SK-N-SH treated with all-trans-retinoic acid at 6 μM for 48 hours (cell line): ENCODE measurements around the gene ATP2B3.

Experiments
- OSR1 ChIP-seq: fragments of 250-450 bp; sonication (Bioruptor Pico); IDR thresholded peaks from 2 replicates; pipeline ENCODE4 v1.8.0; 2022; ENCODE audit warnings: moderate library complexity, mild to moderate bottlenecking, inconsistent platforms
- SNAI2 ChIP-seq: fragments of 250-450 bp; sonication (Bioruptor Pico); IDR thresholded peaks from 2 replicates; pipeline ENCODE4 v1.5.0; 2020; ENCODE audit warnings: mild to moderate bottlenecking, moderate library complexity
- ZC3H10 ChIP-seq: fragments of 250-450 bp; sonication (Bioruptor Pico); IDR thresholded peaks from 2 replicates; pipeline ENCODE4 v1.5.1; 2021; ENCODE audit warnings: mild to moderate bottlenecking, moderate library complexity
- ZFP3 ChIP-seq: fragments of 250-450 bp; sonication (Bioruptor Pico); IDR thresholded peaks from 2 replicates; pipeline ENCODE4 v1.5.0; 2020; ENCODE audit warnings: mild to moderate bottlenecking, moderate library complexity
- ZNF8 ChIP-seq: fragments of 450-650 bp; formaldehyde crosslinking; IDR thresholded peaks from 2 replicates; pipeline ENCODE4 v1.5.0; 2020; ENCODE audit warnings: mild to moderate bottlenecking, moderate library complexity
- TF ChIP-seq, protein P1 (sequence below): fragments of 250-450 bp; sonication (Bioruptor Pico); IDR thresholded peaks from 2 replicates; pipeline ENCODE4 v1.8.0; 2020; ENCODE audit warnings: mild to moderate bottlenecking, moderate library complexity, borderline replicate concordance

DNA sequence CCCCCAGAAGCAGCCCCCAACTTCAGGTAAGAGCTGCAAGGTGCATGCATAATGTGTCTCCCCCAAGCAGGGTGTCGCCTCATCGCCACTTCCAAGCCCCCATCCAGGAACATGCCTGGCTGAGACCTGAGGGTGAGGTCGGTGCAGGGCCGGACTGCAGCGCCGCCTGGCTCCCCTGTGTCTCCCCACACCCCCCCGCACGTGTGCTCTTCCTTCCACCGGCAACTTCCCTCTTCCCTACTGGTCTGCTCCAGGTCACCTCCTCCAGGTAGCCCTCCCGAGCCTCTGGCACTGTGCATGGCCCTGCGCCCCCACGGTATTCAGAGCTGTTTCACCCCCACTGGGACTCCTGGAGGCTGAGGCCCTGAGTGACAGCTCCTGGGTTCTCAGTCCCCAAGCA, 24.9 kb upstream of the ATP2B3 start:
- TF ChIP-seq ZNF8 (CRISPR knock-in tag) (no peak), OSR1 (CRISPR knock-in tag) (no peak), SNAI2 (CRISPR knock-in tag) (no peak), ZFP3 (CRISPR knock-in tag) (no peak), ZC3H10 (CRISPR knock-in tag) (no peak)
- TF ChIP-seq, protein P1, sequence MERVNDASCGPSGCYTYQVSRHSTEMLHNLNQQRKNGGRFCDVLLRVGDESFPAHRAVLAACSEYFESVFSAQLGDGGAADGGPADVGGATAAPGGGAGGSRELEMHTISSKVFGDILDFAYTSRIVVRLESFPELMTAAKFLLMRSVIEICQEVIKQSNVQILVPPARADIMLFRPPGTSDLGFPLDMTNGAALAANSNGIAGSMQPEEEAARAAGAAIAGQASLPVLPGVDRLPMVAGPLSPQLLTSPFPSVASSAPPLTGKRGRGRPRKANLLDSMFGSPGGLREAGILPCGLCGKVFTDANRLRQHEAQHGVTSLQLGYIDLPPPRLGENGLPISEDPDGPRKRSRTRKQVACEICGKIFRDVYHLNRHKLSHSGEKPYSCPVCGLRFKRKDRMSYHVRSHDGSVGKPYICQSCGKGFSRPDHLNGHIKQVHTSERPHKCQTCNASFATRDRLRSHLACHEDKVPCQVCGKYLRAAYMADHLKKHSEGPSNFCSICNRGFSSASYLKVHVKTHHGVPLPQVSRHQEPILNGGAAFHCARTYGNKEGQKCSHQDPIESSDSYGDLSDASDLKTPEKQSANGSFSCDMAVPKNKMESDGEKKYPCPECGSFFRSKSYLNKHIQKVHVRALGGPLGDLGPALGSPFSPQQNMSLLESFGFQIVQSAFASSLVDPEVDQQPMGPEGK (CRISPR knock-in tag), result no peak
